ENCODE data around the gene RNF182. TPM values are rescaled to one million over a fixed set of nuclear protein-coding genes. Genes with fewer than 3 reads are reported as not detected.

RNF182 gene
- total RNA-seq, 4 donors from 2014 or later, result under 0.01 to 0.41 (median 0.34) TPM; not detected in 1

DNA sequence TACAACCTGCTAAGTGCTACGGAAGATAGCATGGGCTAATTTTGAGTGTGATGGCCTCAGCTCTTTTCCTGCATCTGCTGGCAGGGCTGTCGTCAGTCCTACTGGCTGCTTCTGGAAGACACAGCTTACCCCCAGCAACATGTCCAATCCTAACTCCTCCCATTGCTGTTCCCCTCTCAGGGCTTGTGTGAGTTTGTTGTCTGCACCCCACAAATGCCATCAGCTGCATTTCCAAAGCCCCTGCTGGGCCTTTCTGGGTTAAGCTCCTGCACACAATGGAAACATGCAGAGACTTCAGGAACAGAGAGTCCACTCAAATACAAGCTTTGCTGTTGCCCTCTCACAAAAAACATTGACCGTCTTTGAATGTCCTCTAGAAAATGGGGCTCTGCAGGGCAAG is 84.7 kb downstream of the RNF182 start:
- Histone ChIP-seq H3K27ac (no peak overlapping the region), H3K27me3 (no peaks in the 10 kb centered on the region), H3K36me3 (no peaks in the 10 kb centered on the region), H3K4me1 (no peaks in the 10 kb centered on the region), H3K9me3 (no peaks in the 10 kb centered on the region), H3K4me3 (no peak overlapping the region)
- DNase-seq, result no peak
- TF ChIP-seq, protein P1, sequence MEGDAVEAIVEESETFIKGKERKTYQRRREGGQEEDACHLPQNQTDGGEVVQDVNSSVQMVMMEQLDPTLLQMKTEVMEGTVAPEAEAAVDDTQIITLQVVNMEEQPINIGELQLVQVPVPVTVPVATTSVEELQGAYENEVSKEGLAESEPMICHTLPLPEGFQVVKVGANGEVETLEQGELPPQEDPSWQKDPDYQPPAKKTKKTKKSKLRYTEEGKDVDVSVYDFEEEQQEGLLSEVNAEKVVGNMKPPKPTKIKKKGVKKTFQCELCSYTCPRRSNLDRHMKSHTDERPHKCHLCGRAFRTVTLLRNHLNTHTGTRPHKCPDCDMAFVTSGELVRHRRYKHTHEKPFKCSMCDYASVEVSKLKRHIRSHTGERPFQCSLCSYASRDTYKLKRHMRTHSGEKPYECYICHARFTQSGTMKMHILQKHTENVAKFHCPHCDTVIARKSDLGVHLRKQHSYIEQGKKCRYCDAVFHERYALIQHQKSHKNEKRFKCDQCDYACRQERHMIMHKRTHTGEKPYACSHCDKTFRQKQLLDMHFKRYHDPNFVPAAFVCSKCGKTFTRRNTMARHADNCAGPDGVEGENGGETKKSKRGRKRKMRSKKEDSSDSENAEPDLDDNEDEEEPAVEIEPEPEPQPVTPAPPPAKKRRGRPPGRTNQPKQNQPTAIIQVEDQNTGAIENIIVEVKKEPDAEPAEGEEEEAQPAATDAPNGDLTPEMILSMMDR (IDR thresholded peaks at IDR 0.05), result no peak
- no peak for TF ChIP-seq POLR2A (IDR thresholded peaks at IDR 0.05)
- intact Hi-C loops (cut with DNase I; ENCODE audit: low total_unique reads), result no loop called here

DNA sequence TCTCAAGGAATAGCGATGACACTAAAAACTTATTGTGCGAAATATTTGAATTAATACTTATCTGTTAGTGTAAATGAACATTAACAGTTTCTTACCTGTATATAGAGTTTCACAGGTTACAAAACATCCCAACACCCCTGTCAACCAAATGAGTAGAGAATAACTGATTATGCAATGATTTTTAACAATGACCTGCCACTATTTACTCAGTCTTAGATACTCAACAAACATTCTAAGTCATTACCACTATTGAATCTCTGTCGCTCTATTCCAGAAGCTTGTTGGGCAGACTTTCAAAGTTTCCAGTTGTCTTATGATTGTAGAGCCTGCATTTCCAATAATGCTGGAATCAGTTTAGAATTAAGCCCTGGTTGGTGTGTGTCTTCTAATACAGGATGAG is 85.5 kb downstream of the RNF182 start:
- H3K27me3 ChIP-seq, result no peaks in the 10 kb centered on the region
- H3K9me3 ChIP-seq, result no peaks in the 10 kb centered on the region
- H3K4me3 ChIP-seq, result no peak overlapping the region
- no peak for TF ChIP-seq POLR2A (IDR thresholded peaks at IDR 0.05)
- TF ChIP-seq, protein P1 (IDR thresholded peaks at IDR 0.05), result no peak
- no peaks in the 10 kb centered on the region for H3K36me3 ChIP-seq
- no peaks in the 10 kb centered on the region for H3K4me1 ChIP-seq
- no peak overlapping the region for H3K27ac ChIP-seq
- intact Hi-C loops (cut with DNase I; ENCODE audit: low total_unique reads), result no loop called here
- DNase-seq, result no peak

DNA sequence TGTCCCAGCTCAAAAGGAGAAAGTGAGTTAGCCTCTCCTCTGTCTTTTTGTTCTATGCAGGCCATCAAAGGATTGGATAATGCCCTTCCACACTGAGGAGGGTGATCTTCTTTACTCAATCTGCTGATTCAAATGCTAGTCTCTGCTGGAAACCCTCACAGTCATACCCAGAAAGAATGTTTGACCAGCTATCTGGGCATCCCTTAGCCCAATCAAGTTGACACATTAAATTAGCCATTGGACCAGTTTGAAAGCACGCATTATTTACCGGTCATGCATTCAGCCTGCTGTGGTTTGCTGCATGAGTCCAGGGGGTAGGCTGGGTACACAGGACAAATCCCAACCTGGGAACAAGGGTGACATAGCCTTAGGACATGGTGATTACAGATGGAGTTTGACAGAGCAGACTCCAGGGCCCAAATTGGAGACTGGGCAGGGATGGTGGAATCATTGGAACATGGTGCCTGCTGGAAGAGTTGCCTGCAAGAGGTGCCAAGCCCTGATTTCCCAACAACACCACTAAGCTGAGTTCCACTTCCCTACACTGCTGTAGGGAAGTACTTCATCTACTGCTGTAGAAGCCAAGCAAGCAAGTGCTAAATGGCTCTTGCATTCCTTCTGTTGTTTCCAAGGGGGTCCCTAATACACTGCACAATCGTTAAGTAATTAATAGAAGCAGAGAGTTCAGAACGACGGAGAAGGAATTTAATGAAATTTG is 87.7 kb downstream of the RNF182 start:
- Histone ChIP-seq H3K4me3 (no peak overlapping the region), H3K9me3 (no peaks in the 10 kb centered on the region), H3K36me3 (no peaks in the 10 kb centered on the region), H3K27ac (no peak overlapping the region), H3K27me3 (no peaks in the 10 kb centered on the region), H3K4me1 (no peaks in the 10 kb centered on the region)
- intact Hi-C loops (cut with DNase I; ENCODE audit: low total_unique reads), result no loop called here
- no peak for DNase-seq
- no peak for TF ChIP-seq POLR2A (IDR thresholded peaks at IDR 0.05)
- TF ChIP-seq, protein P1 (IDR thresholded peaks at IDR 0.05), result no peak

DNA sequence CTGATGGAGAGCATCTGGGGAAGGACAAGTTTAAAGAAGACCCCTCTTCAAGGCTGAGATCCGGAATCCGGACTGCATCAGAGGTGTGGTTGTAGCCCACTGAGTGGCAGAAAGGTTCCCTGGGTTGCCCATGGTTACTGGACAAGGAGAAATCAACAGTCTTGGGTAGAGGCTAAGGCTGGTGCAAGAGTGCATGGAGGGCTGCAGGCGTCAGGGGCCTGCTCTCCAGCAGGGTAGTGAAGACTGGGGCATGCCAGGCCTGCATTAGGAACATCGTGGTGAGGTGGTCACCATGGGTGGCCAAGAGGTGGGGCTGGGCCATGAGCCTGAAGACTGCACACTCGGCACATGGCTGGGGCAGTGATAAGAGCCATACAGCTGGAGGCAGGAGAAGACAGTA is 91.2 kb downstream of the RNF182 start:
- Histone ChIP-seq H3K4me3 (no peak overlapping the region), H3K4me1 (no peaks in the 10 kb centered on the region), H3K36me3 (no peaks in the 10 kb centered on the region), H3K27ac (no peak overlapping the region), H3K9me3 (no peaks in the 10 kb centered on the region), H3K27me3 (no peaks in the 10 kb centered on the region)
- DNase-seq, result no peak
- intact Hi-C loops (cut with DNase I; ENCODE audit: low total_unique reads), result no loop called here
- TF ChIP-seq, protein P1 (IDR thresholded peaks at IDR 0.05), result no peak
- no peak for TF ChIP-seq POLR2A (IDR thresholded peaks at IDR 0.05)

DNA sequence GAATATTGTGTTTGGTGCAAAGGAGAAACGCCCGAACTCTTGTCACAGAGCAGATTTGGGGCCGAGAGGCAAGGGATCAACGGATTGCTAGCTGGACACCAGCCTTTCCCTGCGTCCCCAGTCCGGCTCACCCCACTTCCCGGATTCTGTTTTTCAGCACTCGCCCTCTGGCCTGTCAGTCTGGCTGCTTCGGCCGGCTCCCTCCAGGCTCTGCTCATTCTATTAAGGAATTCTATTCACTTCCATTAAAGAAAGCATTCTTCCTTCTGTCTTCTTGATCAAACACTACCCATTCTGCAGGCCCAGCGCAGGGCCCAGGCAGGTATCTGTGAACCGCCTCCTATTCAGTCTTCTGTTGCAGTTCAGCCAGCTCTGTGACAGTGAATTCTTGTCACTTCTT is 91.7 kb downstream of the RNF182 start:
- intact Hi-C loops (cut with DNase I; ENCODE audit: low total_unique reads), result no loop called here
- TF ChIP-seq POLR2A (IDR thresholded peaks at IDR 0.05), result no peak
- TF ChIP-seq, protein P1 (IDR thresholded peaks at IDR 0.05), result no peak
- no peaks in the 10 kb centered on the region for H3K36me3 ChIP-seq
- peak overlapping the region in 1 of 2 donors; percentile 39 for H3K27ac ChIP-seq
- H3K27me3 ChIP-seq, result no peaks in the 10 kb centered on the region
- H3K9me3 ChIP-seq, result no peaks in the 10 kb centered on the region
- H3K4me1 ChIP-seq, result no peaks in the 10 kb centered on the region
- no peak for DNase-seq
- no peak overlapping the region for H3K4me3 ChIP-seq

Data from uterus (tissue), 4 donors.